Measurements from ENCODE around the gene HCAR3. TPM values are rescaled to one million over a fixed set of nuclear protein-coding genes. Genes with fewer than 3 reads are reported as not detected.
A peak's percentile ranks its signal among the peaks of the same experiment; 100 is the strongest.
"Not testable (repeated sequence)": the region's sequence is repeated elsewhere in the genome, so short reads cannot be mapped to it uniquely, and the experiment has no call there.

HCAR3 gene
- total RNA-seq = 6.9 TPM
- long read RNA-seq, transcript HCAR3-201 (1 exons, 2,137 nt) = major isoform, 9 of 9 reads
- long read RNA-seq, partial matches to known transcripts = 0 of 9 reads
- long read RNA-seq, other reads (novel, unspliced or antisense) = 0 of 9 reads

- H3K36me3 ChIP-seq; H3K9me3 ChIP-seq; H3K27me3 ChIP-seq (ENCODE audit: low read depth); DNase-seq; H3K4me3 ChIP-seq; H3K27ac ChIP-seq; intact Hi-C loops (cut with DNase I): not testable (repeated sequence)
- peaks cover 13% of the 10 kb centered on the region for H3K4me1 ChIP-seq
- peak; percentile 50 to 70 for ATAC-seq
Measured at GRCh38 chr12:122716658-122717057, at the start of gene HCAR3. Gene HCAR3 (minus strand): TSS chr12:122716811. CDS start chr12:122716737, 74 bp downstream.

- TF ChIP-seq, protein P1, sequence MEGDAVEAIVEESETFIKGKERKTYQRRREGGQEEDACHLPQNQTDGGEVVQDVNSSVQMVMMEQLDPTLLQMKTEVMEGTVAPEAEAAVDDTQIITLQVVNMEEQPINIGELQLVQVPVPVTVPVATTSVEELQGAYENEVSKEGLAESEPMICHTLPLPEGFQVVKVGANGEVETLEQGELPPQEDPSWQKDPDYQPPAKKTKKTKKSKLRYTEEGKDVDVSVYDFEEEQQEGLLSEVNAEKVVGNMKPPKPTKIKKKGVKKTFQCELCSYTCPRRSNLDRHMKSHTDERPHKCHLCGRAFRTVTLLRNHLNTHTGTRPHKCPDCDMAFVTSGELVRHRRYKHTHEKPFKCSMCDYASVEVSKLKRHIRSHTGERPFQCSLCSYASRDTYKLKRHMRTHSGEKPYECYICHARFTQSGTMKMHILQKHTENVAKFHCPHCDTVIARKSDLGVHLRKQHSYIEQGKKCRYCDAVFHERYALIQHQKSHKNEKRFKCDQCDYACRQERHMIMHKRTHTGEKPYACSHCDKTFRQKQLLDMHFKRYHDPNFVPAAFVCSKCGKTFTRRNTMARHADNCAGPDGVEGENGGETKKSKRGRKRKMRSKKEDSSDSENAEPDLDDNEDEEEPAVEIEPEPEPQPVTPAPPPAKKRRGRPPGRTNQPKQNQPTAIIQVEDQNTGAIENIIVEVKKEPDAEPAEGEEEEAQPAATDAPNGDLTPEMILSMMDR (IDR thresholded peaks at IDR 0.05) = no peak
- no peaks in the 10 kb centered on the region for H3K9me3 ChIP-seq
- H3K27me3 ChIP-seq (ENCODE audit: low read depth) = no peaks in the 10 kb centered on the region
- no peak for ATAC-seq
- H3K4me1 ChIP-seq = peaks cover 10% of the 10 kb centered on the region
- H3K4me3 ChIP-seq = no peak overlapping the region
- intact Hi-C loops (cut with DNase I) = loop anchor here (10.0 kb wide), 1 partner anchor 123 kb away; no protein-coding TSS in a partner anchor
- H3K36me3 ChIP-seq = peaks cover 83% of the 10 kb centered on the region
- DNase-seq = no peak
- no peak overlapping the region for H3K27ac ChIP-seq
Measured at GRCh38 chr12:122757568-122757967, 41.0 kb upstream of the HCAR3 start.

DNA sequence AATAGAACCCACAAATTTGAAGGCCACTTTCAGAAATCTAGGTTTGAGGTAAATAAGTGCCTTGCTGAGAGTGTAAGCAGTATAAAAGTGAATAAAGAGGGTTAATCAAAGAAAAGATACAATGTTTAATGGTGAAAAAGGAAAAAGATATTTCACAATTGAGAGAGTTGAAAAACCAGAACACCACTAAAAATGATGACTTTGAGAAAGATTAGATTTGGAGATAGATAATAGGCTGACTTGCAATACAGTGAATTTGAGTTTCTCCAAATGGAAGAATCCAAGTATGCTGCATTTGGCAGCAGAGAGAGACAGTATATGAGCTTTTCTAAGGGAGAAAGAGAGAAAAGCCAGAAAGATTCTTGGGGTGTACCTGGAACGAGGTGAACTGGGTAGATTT is 38.2 kb upstream of the HCAR3 start:
- no peak for DNase-seq
- Histone ChIP-seq H3K4me3 (no peak overlapping the region), H3K36me3 (peaks cover 60% of the 10 kb centered on the region), H3K27me3 (ENCODE audit: low read depth) (no peaks in the 10 kb centered on the region), H3K4me1 (peaks cover 19% of the 10 kb centered on the region), H3K9me3 (no peaks in the 10 kb centered on the region), H3K27ac (no peak overlapping the region)
- intact Hi-C loops (cut with DNase I) = loop anchor here (10.0 kb wide), 1 partner anchor 120 kb away; no protein-coding TSS in a partner anchor
- TF ChIP-seq, protein P1 (IDR thresholded peaks at IDR 0.05) = no peak
- ATAC-seq = no peak

GRCh38 chr12:122753319-122753650 is 36.7 kb upstream of the HCAR3 start:
- TF ChIP-seq, protein P1 (IDR thresholded peaks at IDR 0.05) = no peak
- Histone ChIP-seq H3K36me3 (peaks cover 45% of the 10 kb centered on the region), H3K4me3 (peak overlapping the region; percentile 71), H3K9me3 (no peaks in the 10 kb centered on the region), H3K4me1 (peaks cover 19% of the 10 kb centered on the region), H3K27me3 (ENCODE audit: low read depth) (no peaks in the 10 kb centered on the region), H3K27ac (peak overlapping the region; percentile 87)
- intact Hi-C loops (cut with DNase I) = loop anchor here (10.0 kb wide), 1 partner anchor 118 kb away; no protein-coding TSS in a partner anchor
- peak in 1 of 2 donors; percentile 3 for ATAC-seq
- DNase-seq = no peak

- peaks cover 39% of the 10 kb centered on the region for H3K36me3 ChIP-seq
- DNase-seq (peak; percentile 98), ATAC-seq (peak; percentile 99)
- no peaks in the 10 kb centered on the region for H3K9me3 ChIP-seq
- TF ChIP-seq, protein P1 (IDR thresholded peaks at IDR 0.05) = peak; percentile 87
- peak within 1 kb of the TSS; percentile 71 for H3K4me3 ChIP-seq
- H3K27ac ChIP-seq = peak within 1 kb of the TSS; percentile 87
- intact Hi-C loops (cut with DNase I) = loop anchor here (10.0 kb wide), 1 partner anchor 118 kb away; no protein-coding TSS in a partner anchor
- no peaks in the 10 kb centered on the region for H3K27me3 ChIP-seq (ENCODE audit: low read depth)
- peaks cover 19% of the 10 kb centered on the region for H3K4me1 ChIP-seq
Measured at GRCh38 chr12:122752464-122753318, 36.1 kb upstream of the HCAR3 start, which contains the start of gene DENR. Gene DENR (plus strand): TSS chr12:122752824. CDS start chr12:122753702, 878 bp downstream.

DNA sequence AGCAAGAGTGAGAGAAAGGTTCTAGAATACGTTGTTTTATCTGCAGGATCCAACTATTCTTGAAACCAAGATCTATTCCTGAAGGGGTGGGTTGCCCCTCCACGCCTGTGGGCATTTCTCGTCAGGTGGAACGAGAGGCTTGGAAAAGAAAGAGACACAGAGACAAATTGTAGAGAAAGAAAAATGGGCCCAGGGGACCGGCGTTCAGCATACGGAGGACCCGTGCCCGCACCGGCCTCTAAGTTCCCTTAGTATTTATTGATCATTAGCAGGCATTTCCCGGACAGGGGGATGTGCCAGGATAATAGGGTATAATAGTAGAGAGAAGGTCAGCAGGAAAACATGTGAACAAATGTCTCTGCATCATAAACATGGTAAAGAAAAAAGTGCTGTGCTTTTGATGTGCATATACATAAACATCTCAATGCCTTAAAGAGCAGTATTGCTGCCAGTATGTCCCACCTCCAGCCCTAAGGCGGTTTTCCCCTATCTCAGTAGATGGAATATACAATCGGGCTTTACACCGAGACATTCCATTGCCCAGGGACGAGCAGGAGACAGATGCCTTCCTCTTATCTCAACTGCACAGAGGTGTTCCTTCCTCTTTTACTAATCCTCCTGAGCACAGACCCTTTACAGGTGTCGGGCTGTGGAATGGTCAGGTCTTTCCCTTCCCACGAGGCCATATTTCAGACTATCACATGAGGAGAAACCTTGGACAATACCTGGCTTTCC is 34.3 kb upstream of the HCAR3 start:
- not testable (repeated sequence) for DNase-seq; H3K27ac ChIP-seq; H3K9me3 ChIP-seq; H3K4me3 ChIP-seq; H3K27me3 ChIP-seq (ENCODE audit: low read depth); ATAC-seq
- intact Hi-C loops (cut with DNase I) = loop anchor here (10.0 kb wide), 1 partner anchor 116 kb away; no protein-coding TSS in a partner anchor
- peaks cover 19% of the 10 kb centered on the region for H3K4me1 ChIP-seq
- peaks cover 22% of the 10 kb centered on the region for H3K36me3 ChIP-seq

Data from lower lobe of right lung (tissue), 2 donors.